ENCODE measurements around the gene INO80D.
"Not testable (repeated sequence)": the region's sequence is repeated elsewhere in the genome, so short reads cannot be mapped to it uniquely, and the experiment has no call there.

The INO80D gene

GRCh38 chr2:205982776-205983327 lies 103.1 kb downstream of the INO80D start:
- intact Hi-C loops (cut with DNase I; ENCODE audit: low total_unique reads) = no loop called here
- H3K4me1 ChIP-seq = no peaks in the 10 kb centered on the region
- H3K36me3 ChIP-seq = no peaks in the 10 kb centered on the region
- no peak for DNase-seq
- H3K4me3 ChIP-seq = no peak overlapping the region
- no peaks in the 10 kb centered on the region for H3K27me3 ChIP-seq
- TF ChIP-seq CTCF (IDR thresholded peaks at IDR 0.05) = no peak
- H3K9me3 ChIP-seq = no peaks in the 10 kb centered on the region
- H3K27ac ChIP-seq = no peak overlapping the region

GRCh38 chr2:205978728-205979127 lies 107.2 kb downstream of the INO80D start:
- H3K4me1 ChIP-seq; DNase-seq; H3K9me3 ChIP-seq; intact Hi-C loops (cut with DNase I; ENCODE audit: low total_unique reads); H3K27ac ChIP-seq; H3K36me3 ChIP-seq; H3K4me3 ChIP-seq; H3K27me3 ChIP-seq: not testable (repeated sequence)

- H3K27me3 ChIP-seq; H3K4me1 ChIP-seq; H3K27ac ChIP-seq; DNase-seq; H3K4me3 ChIP-seq; H3K9me3 ChIP-seq; intact Hi-C loops (cut with DNase I; ENCODE audit: low total_unique reads); H3K36me3 ChIP-seq: not testable (repeated sequence)
Measured at GRCh38 chr2:205977699-205978098, 108.3 kb downstream of the INO80D start.

- intact Hi-C loops (cut with DNase I; ENCODE audit: low total_unique reads); H3K9me3 ChIP-seq; H3K36me3 ChIP-seq; H3K4me3 ChIP-seq; H3K4me1 ChIP-seq; H3K27ac ChIP-seq; DNase-seq; H3K27me3 ChIP-seq: not testable (repeated sequence)
Measured at GRCh38 chr2:205976934-205977659, 108.9 kb downstream of the INO80D start.

- Histone ChIP-seq H3K4me1 (no peaks in the 10 kb centered on the region), H3K36me3 (no peaks in the 10 kb centered on the region), H3K4me3 (no peak overlapping the region), H3K9me3 (no peaks in the 10 kb centered on the region), H3K27ac (no peak overlapping the region), H3K27me3 (no peaks in the 10 kb centered on the region)
- intact Hi-C loops (cut with DNase I; ENCODE audit: low total_unique reads) = no loop called here
- no peak for DNase-seq
- TF ChIP-seq CTCF (IDR thresholded peaks at IDR 0.05) = no peak
Measured at GRCh38 chr2:205976120-205976814, 109.7 kb downstream of the INO80D start.

- H3K36me3 ChIP-seq = no peaks in the 10 kb centered on the region
- DNase-seq = no peak
- TF ChIP-seq CTCF (IDR thresholded peaks at IDR 0.05) = no peak
Measured at GRCh38 chr2:205975082-205975949, 110.7 kb downstream of the INO80D start.

More at GRCh38 chr2:205975082-205975949, 110.7 kb downstream of the INO80D start:
- no peak overlapping the region for H3K4me3 ChIP-seq
- H3K27ac ChIP-seq = no peak overlapping the region
- H3K27me3 ChIP-seq = no peaks in the 10 kb centered on the region
- no peaks in the 10 kb centered on the region for H3K9me3 ChIP-seq
- no peaks in the 10 kb centered on the region for H3K4me1 ChIP-seq
- intact Hi-C loops (cut with DNase I; ENCODE audit: low total_unique reads) = no loop called here
